ENCODE data around the gene CCDC148. TPM values are rescaled to one million over a fixed set of nuclear protein-coding genes. Genes with fewer than 3 reads are reported as not detected.

Gene CCDC148
- total and polyA plus RNA-seq, 3 donors from 2014 or later = 2.3 to 5.7 (median 5.0) TPM

DNA sequence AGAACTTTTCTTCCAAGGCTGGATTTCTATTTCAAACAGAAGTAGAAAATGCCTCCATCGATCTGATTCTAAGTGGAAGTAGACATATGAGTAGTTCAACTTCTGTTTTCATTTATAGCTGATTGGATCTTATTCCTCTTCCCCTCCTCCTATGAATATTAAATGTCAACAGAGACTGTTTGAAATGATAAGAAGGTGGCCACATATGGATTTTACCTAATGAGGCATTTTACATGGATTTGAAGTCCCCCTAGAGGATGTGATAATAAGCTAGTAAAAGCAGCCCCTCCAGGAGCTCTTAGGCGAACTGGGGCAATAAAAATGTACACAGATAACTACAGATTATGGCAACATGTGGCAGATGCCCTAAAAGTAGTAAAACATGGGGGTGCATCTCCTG lies 283.8 kb downstream of the CCDC148 start:
- H3K4me1 ChIP-seq = no peaks in the 10 kb centered on the region
- H3K27ac ChIP-seq = no peak overlapping the region
- H3K27me3 ChIP-seq = no peaks in the 10 kb centered on the region
- intact Hi-C loops (cut with DNase I; ENCODE audit: low total_unique reads) = no loop called here
- WGBS, 2 donors = 44% methylated on average over 2 of the region's 2 CpGs
- no peaks in the 10 kb centered on the region for H3K9me3 ChIP-seq
- H3K36me3 ChIP-seq (ENCODE audit: low read depth, missing control alignments) = no peaks in the 10 kb centered on the region
- no peak for DNase-seq
- TF ChIP-seq, protein P1, sequence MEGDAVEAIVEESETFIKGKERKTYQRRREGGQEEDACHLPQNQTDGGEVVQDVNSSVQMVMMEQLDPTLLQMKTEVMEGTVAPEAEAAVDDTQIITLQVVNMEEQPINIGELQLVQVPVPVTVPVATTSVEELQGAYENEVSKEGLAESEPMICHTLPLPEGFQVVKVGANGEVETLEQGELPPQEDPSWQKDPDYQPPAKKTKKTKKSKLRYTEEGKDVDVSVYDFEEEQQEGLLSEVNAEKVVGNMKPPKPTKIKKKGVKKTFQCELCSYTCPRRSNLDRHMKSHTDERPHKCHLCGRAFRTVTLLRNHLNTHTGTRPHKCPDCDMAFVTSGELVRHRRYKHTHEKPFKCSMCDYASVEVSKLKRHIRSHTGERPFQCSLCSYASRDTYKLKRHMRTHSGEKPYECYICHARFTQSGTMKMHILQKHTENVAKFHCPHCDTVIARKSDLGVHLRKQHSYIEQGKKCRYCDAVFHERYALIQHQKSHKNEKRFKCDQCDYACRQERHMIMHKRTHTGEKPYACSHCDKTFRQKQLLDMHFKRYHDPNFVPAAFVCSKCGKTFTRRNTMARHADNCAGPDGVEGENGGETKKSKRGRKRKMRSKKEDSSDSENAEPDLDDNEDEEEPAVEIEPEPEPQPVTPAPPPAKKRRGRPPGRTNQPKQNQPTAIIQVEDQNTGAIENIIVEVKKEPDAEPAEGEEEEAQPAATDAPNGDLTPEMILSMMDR (IDR thresholded peaks at IDR 0.05) = no peak
- no peak for TF ChIP-seq POLR2A (IDR thresholded peaks at IDR 0.05)
- H3K4me3 ChIP-seq = no peak overlapping the region

DNA sequence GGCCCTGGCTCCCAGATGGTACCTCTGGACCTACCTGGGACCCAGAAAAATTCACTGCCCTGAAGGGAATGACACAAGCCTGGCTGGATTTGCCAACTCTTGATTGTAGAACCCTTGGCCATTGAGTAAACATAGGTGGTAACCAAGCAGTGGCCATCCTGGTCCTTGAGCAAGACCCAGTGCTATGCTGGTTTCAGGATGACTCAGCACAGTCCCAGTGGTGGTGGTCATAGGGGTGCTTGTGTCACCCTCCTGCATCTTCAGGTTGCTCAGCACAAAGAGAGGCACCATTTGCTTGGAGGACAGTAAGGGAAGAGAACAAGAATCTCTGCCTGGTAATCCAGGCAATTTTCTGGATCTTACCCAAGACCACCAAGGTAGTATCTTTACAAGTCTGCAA lies 302.0 kb downstream of the CCDC148 start:
- no peak for DNase-seq

DNA sequence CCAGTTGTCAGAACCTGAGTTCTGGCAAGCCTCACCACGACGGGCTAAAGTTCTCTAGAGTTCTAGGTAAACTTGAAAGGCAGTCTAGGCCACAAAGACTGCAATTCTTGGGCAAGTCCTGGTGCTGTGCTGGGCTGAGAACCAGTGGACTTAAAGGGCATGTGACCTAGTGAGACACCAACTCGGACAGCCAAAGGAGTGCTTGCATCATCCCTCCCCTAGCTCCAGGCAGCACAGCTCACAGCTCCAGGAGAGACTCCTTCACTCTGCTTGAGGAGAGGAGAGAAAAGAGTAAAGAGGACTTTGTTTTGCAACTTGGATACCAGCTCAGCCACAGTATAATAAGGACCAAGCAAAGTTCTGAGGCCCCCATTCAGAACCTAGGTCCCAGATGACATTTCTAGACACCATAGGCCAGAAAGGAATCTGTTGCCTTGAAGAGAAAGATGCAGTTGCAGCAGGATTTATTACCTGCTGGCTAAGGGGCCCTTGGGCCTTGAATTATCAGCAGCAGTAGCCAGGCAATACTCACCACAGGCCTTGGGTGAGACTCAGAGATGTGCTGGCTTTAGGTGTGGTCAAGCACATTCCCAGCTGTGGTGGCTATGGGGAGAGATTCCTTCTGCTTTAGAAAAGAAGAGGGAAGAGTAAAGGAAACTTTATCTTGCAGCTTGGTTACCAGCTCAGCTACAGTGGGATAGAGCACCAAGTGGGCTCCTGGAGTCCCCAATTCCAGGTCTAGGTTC lies 303.1 kb downstream of the CCDC148 start:
- Histone ChIP-seq H3K36me3 (ENCODE audit: low read depth, missing control alignments) (no peaks in the 10 kb centered on the region), H3K27ac (no peak overlapping the region), H3K9me3 (no peaks in the 10 kb centered on the region), H3K27me3 (no peaks in the 10 kb centered on the region), H3K4me1 (no peaks in the 10 kb centered on the region), H3K4me3 (no peak overlapping the region)
- intact Hi-C loops (cut with DNase I; ENCODE audit: low total_unique reads) = no loop called here
- 80 to 92% methylated on average over 1 to 3 of the region's 3 CpGs for WGBS, 2 donors
- no peak for TF ChIP-seq POLR2A (IDR thresholded peaks at IDR 0.05)
- TF ChIP-seq, protein P1 (IDR thresholded peaks at IDR 0.05) = no peak
- no peak for DNase-seq

More for the DNA sequence above, 302.0 kb downstream of the CCDC148 start:
- no peaks in the 10 kb centered on the region for H3K9me3 ChIP-seq
- TF ChIP-seq POLR2A (IDR thresholded peaks at IDR 0.05) = no peak
- intact Hi-C loops (cut with DNase I; ENCODE audit: low total_unique reads) = no loop called here
- H3K4me3 ChIP-seq = no peak overlapping the region
- H3K27me3 ChIP-seq = no peaks in the 10 kb centered on the region
- H3K36me3 ChIP-seq (ENCODE audit: low read depth, missing control alignments) = no peaks in the 10 kb centered on the region
- H3K27ac ChIP-seq = no peak overlapping the region
- H3K4me1 ChIP-seq = no peaks in the 10 kb centered on the region

DNA sequence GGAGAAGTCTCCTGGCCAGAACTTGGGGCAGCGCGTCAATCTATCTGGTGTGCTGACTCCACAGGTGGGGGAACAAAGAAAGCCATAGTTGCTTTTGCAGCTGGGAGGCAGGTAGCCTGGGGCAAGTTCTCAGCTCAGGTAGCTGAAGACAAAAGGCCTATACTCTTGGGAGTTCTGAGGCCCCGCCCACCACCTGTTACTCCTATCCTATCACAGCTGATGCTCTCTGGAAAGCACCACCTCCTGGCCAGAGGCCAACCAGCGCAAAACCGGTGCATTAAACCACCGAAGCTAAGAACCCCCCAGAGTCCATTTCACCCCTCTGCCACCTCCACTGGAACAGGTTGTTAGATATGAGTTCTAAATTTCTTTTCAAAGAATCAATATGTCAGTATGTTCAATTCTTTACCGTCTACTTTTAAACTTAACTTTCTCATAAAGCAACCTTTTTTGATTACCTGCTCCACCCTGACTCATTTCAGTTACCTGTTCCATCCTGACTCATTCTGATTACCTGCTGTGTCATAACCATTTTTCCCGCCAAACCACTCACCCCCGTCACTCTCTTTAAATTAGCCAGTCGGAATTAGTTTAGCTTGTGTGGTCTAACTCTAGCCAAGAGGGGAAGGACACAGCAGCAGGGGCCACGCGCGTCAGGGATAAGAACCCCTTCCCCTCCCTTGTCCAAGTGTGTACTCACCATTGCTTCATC lies 311.5 kb downstream of the CCDC148 start:
- H3K9me3 ChIP-seq = no peaks in the 10 kb centered on the region
- TF ChIP-seq, protein P1 (IDR thresholded peaks at IDR 0.05) = no peak
- TF ChIP-seq POLR2A (IDR thresholded peaks at IDR 0.05) = no peak
- H3K36me3 ChIP-seq (ENCODE audit: low read depth, missing control alignments) = no peaks in the 10 kb centered on the region
- WGBS, 2 donors = 65 to 77% methylated on average over 13 of the region's 13 CpGs
- intact Hi-C loops (cut with DNase I; ENCODE audit: low total_unique reads) = no loop called here
- no peaks in the 10 kb centered on the region for H3K27me3 ChIP-seq
- DNase-seq = peak; percentile 25
- H3K4me3 ChIP-seq = no peak overlapping the region
- H3K27ac ChIP-seq = no peak overlapping the region
- H3K4me1 ChIP-seq = no peaks in the 10 kb centered on the region

DNA sequence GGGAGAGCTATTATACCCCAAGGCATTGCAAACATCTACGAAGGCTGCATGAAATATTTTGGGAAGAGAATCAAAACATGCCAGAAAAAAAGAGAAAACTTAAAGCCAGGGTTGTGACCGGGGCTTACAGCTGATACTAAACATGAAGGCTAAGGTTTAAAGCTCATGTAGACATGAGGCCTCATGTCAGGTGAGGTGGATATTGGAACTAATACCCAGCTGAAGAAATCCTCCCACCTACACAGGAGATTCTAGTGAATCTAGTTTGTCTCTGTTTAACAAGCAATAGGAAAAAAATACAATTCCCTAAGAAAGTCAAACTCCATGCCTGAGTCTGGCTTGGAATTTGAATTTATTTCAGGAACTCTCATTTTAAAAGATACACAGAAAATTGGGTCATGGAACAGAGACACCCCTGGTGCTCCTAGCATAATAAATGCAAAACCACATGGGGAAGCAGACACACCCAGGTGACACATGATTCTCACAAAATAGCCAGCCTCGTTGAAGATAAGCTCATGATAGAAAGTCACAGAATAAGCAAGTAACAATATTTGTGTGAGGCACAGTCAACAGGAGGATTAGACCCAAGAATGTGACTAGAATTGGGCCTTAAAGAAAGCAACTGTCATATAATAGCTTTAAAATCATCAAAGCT lies 312.7 kb downstream of the CCDC148 start:
- DNase-seq = no peak
- Histone ChIP-seq H3K36me3 (ENCODE audit: low read depth, missing control alignments) (no peaks in the 10 kb centered on the region), H3K27me3 (no peaks in the 10 kb centered on the region), H3K27ac (no peak overlapping the region), H3K4me1 (no peaks in the 10 kb centered on the region), H3K4me3 (no peak overlapping the region), H3K9me3 (no peaks in the 10 kb centered on the region)
- intact Hi-C loops (cut with DNase I; ENCODE audit: low total_unique reads) = no loop called here
- TF ChIP-seq POLR2A (IDR thresholded peaks at IDR 0.05) = no peak
- TF ChIP-seq, protein P1 (IDR thresholded peaks at IDR 0.05) = no peak
- WGBS, 2 donors = 60 to 65% methylated on average over 3 of the region's 3 CpGs

All from testis (tissue), 3 donors.